ENCODE measurements around the gene CDKN2B. TPM values are rescaled to one million over a fixed set of nuclear protein-coding genes. Genes with fewer than 3 reads are reported as not detected.

The CDKN2B gene
- total and polyA plus RNA-seq, 2 of the 13 experiments (the other 11 are each of a cell fraction or from before 2014, with no cell fraction given): 1.4 to 1.5 TPM

GRCh38 chr9:22008717-22009505 is at the start of gene CDKN2B (continued):
- 0 out of 2 replicates have a peak, but pooled peaks have one; percentile 44 for TF ChIP-seq ARID2 (CRISPR knock-in tag; IDR thresholded peaks at IDR 0.05; ENCODE audit: borderline replicate concordance)
- TF ChIP-seq AGO1 (IDR thresholded peaks at IDR 0.05; ENCODE audit: low read depth, low read length, poor library complexity, severe bottlenecking): peak; percentile 68
- no peak for TF ChIP-seq GMEB1 (CRISPR knock-in tag; IDR thresholded peaks at IDR 0.05; ENCODE audit: borderline replicate concordance)
- peak; percentile 23; the same call in 1 of the 2 replicates for TF ChIP-seq ZNF770 (CRISPR knock-in tag; IDR thresholded peaks at IDR 0.05)
- TF ChIP-seq ATRX (CRISPR knock-in tag; IDR thresholded peaks at IDR 0.05; ENCODE audit: borderline replicate concordance): no peak
- no peak for TF ChIP-seq ZNF512 (CRISPR knock-in tag; IDR thresholded peaks at IDR 0.05)
- TF ChIP-seq PRDM4 (CRISPR knock-in tag; IDR thresholded peaks at IDR 0.05; ENCODE audit: borderline replicate concordance): no peak
- 0 out of 2 replicates have a peak, but pooled peaks have one; percentile 21 for TF ChIP-seq ZNF580 (CRISPR knock-in tag; IDR thresholded peaks at IDR 0.05; ENCODE audit: borderline replicate concordance, low read depth)
- no peak for TF ChIP-seq THAP7 (CRISPR knock-in tag; IDR thresholded peaks at IDR 0.05)
- no peak for TF ChIP-seq CHD2 (IDR thresholded peaks at IDR 0.05; ENCODE audit: low read depth, low read length)
- TF ChIP-seq ZNF234 (CRISPR knock-in tag; conservative IDR thresholded peaks at IDR 0.05): no peak
- peak; percentile 76; the same call in 1 of the 2 replicates for TF ChIP-seq PRDM15 (CRISPR knock-in tag; IDR thresholded peaks at IDR 0.05)
- TF ChIP-seq POLR2G (IDR thresholded peaks at IDR 0.05; ENCODE audit: low read depth, low read length): peak; percentile 81
